Fibroblast of villous mesenchyme (primary cell): ENCODE results near the gene DEFB112. TPM values are rescaled to one million over a fixed set of nuclear protein-coding genes. Genes with fewer than 3 reads are reported as not detected.

Experiments
- DNase-seq: peaks from one replicate; pipeline ENCODE4 v3.0.0-alpha.2; 2010; ENCODE audit warnings: low read depth
- H3K4me3 ChIP-seq: 2 replicates; pipeline ENCODE4 v1.5.1; 2011; ENCODE audit warnings: low read depth, mild to moderate bottlenecking, low read length
- total RNA-seq: library from RNA; depleted of rRNA; stranded (reverse); fragments of >200 nt; gene quantifications from 2 replicates; pipeline ENCODE4 v1.2.3, GENCODE V29; 2012
- TF ChIP-seq, protein P1 (sequence below): IDR thresholded peaks from 2 replicates; pipeline ENCODE4 v1.5.1; 2012; ENCODE audit warnings: low read depth, mild to moderate bottlenecking, low read length; ENCODE audit not compliant: insufficient read depth

Gene DEFB112
- total RNA-seq, 1 donor, result not detected

DNA sequence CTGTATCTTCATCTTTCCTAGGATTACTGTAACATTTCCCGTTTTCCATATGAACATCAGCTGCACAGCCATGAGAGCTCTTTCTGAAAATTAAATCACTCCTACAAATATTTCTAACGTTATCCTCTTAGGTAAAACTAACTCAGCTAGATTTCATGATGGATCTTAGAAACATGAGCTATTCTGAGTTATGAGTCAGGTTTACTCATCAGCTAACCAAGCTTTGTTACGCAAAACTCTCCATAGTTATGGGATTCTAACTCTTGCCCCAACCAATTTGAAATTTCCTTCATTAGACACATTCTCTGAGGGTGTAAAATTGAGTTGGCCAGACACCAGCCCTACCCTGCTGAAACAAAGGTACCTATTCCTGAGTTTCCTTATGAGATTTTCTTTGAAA is 41.9 kb downstream of the DEFB112 start:
- TF ChIP-seq, protein P1, sequence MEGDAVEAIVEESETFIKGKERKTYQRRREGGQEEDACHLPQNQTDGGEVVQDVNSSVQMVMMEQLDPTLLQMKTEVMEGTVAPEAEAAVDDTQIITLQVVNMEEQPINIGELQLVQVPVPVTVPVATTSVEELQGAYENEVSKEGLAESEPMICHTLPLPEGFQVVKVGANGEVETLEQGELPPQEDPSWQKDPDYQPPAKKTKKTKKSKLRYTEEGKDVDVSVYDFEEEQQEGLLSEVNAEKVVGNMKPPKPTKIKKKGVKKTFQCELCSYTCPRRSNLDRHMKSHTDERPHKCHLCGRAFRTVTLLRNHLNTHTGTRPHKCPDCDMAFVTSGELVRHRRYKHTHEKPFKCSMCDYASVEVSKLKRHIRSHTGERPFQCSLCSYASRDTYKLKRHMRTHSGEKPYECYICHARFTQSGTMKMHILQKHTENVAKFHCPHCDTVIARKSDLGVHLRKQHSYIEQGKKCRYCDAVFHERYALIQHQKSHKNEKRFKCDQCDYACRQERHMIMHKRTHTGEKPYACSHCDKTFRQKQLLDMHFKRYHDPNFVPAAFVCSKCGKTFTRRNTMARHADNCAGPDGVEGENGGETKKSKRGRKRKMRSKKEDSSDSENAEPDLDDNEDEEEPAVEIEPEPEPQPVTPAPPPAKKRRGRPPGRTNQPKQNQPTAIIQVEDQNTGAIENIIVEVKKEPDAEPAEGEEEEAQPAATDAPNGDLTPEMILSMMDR, result no peak
- no peak overlapping the region for H3K4me3 ChIP-seq

DNA sequence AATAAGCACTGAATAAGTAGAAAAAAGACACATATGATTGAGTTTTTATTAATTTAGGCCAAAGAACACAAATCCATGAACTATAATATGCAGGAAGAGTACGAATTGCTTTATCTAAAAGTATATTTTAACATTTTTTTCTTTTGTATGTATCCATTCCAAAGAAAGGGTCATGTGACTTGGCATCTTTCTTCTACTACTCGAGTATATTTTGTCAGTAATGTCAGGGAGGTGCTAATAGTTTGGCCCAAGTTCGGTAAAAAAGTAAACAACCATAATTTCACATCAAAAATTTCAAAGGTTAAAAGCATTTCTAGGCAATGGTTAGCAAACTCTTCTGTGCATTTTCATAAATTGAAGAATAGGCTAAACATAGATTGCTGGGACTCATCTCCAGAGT is 46.6 kb downstream of the DEFB112 start:
- no peak overlapping the region for H3K4me3 ChIP-seq
- TF ChIP-seq, protein P1, result no peak
- no peak for DNase-seq

More for the DNA sequence above, 41.9 kb downstream of the DEFB112 start:
- peak; percentile 0 for DNase-seq

DNA sequence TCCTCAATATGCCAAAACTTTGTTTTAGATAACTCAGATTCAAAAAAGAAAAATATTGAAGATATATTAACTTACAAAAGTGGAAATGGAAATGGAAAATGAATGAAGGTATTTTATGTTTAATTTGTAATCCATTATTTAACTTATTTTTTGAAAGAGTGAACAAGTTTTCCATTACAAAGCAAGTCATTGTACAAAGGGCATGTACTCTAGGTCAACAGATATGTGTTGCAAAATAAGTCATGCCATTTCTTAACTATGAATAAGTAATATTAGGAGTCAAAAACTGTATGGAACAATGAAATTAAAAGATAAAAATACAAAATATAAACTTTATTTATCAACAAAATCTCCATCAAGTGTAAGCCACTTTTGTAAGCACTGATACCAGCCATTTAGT is 54.5 kb downstream of the DEFB112 start:
- no peak for DNase-seq
- H3K4me3 ChIP-seq, result no peak overlapping the region
- TF ChIP-seq, protein P1, result no peak

Other genes with a start within 250 kb of the DEFB112 start
- not detected in 2 replicates for gene CRISP1, start 183.4 kb downstream of the DEFB112 start, total RNA-seq
- gene DEFB114, start 85.8 kb downstream of the DEFB112 start, total RNA-seq, result not detected in 2 replicates
- gene DEFB113, start 80.3 kb downstream of the DEFB112 start, total RNA-seq, result not detected in 2 replicates
- gene DEFB110, start 27.9 kb downstream of the DEFB112 start, total RNA-seq, result not detected in 2 replicates